Measurements from ENCODE around the gene NAB2. TPM values are rescaled to one million over a fixed set of nuclear protein-coding genes. Genes with fewer than 3 reads are reported as not detected.

Gene NAB2
- total RNA-seq, 4 donors from 2014 or later = 28.2 to 52.5 (median 36.9) TPM

- H3K4me3 ChIP-seq = no peak overlapping the region
- H3K36me3 ChIP-seq = peaks cover 76% of the 10 kb centered on the region
- H3K27me3 ChIP-seq = no peaks in the 10 kb centered on the region
- TF ChIP-seq POLR2AphosphoS5 (IDR thresholded peaks at IDR 0.05) (no peak), CTCF (IDR thresholded peaks at IDR 0.05) (no peak), POLR2A (IDR thresholded peaks at IDR 0.05) (no peak)
- 81% methylated on average over 12 of the region's 12 CpGs for WGBS
- H3K27ac ChIP-seq = no peak overlapping the region
- peak in 1 of 2 donors; percentile 54 for DNase-seq (ENCODE audit: low spot score in 2 of 2)
- no peaks in the 10 kb centered on the region for H3K9me3 ChIP-seq
- H3K4me1 ChIP-seq = peaks cover 52% of the 10 kb centered on the region
Measured at GRCh38 chr12:57099766-57100165, 10.9 kb downstream of the NAB2 start.

- TF ChIP-seq POLR2AphosphoS5 (IDR thresholded peaks at IDR 0.05) (no peak), POLR2A (IDR thresholded peaks at IDR 0.05) (no peak), EP300 (IDR thresholded peaks at IDR 0.05) (no peak), CTCF (IDR thresholded peaks at IDR 0.05) (no peak)
- peak overlapping the region; percentile 6 for H3K27ac ChIP-seq
- H3K9me3 ChIP-seq = no peaks in the 10 kb centered on the region
- no peaks in the 10 kb centered on the region for H3K27me3 ChIP-seq
- peaks cover 38% of the 10 kb centered on the region for H3K4me1 ChIP-seq
- peak in 1 of 2 donors; percentile 55 for DNase-seq (ENCODE audit: low spot score in 2 of 2)
- peaks cover 76% of the 10 kb centered on the region for H3K36me3 ChIP-seq
- H3K4me3 ChIP-seq = no peak overlapping the region
- 85% methylated on average over 14 of the region's 15 CpGs for WGBS
Measured at GRCh38 chr12:57101892-57102695, 13.2 kb downstream of the NAB2 start.

GRCh38 chr12:57103856-57104255 is 14.9 kb downstream of the NAB2 start:
- Histone ChIP-seq H3K4me1 (peaks cover 41% of the 10 kb centered on the region), H3K36me3 (peaks cover 66% of the 10 kb centered on the region), H3K9me3 (no peaks in the 10 kb centered on the region), H3K27ac (no peak overlapping the region), H3K27me3 (no peaks in the 10 kb centered on the region), H3K4me3 (no peak overlapping the region)
- DNase-seq (ENCODE audit: low spot score in 2 of 2) = no peak
- TF ChIP-seq POLR2A (IDR thresholded peaks at IDR 0.05) = no peak
- no peak for TF ChIP-seq CTCF (IDR thresholded peaks at IDR 0.05)
- TF ChIP-seq POLR2AphosphoS5 (IDR thresholded peaks at IDR 0.05) = no peak
- no peak for TF ChIP-seq EP300 (IDR thresholded peaks at IDR 0.05)
- 91% methylated on average over 7 of the region's 7 CpGs for WGBS

- H3K4me1 ChIP-seq = peaks cover 41% of the 10 kb centered on the region
- TF ChIP-seq POLR2AphosphoS5 (IDR thresholded peaks at IDR 0.05) (no peak), EP300 (IDR thresholded peaks at IDR 0.05) (no peak), CTCF (IDR thresholded peaks at IDR 0.05) (no peak), POLR2A (IDR thresholded peaks at IDR 0.05) (no peak)
- no peaks in the 10 kb centered on the region for H3K27me3 ChIP-seq
- DNase-seq (ENCODE audit: low spot score in 2 of 2) = peak in 1 of 2 donors; percentile 60
- H3K36me3 ChIP-seq = peaks cover 60% of the 10 kb centered on the region
- H3K4me3 ChIP-seq = no peak overlapping the region
- WGBS = 97% methylated on average over 10 of the region's 12 CpGs
- H3K9me3 ChIP-seq = no peaks in the 10 kb centered on the region
- H3K27ac ChIP-seq = no peak overlapping the region
Measured at GRCh38 chr12:57104292-57104910, 15.5 kb downstream of the NAB2 start.

- no peak for TF ChIP-seq POLR2A (IDR thresholded peaks at IDR 0.05)
- no peak for TF ChIP-seq EP300 (IDR thresholded peaks at IDR 0.05)
- TF ChIP-seq CTCF (IDR thresholded peaks at IDR 0.05) = no peak
- no peak for TF ChIP-seq POLR2AphosphoS5 (IDR thresholded peaks at IDR 0.05)
- peaks cover 52% of the 10 kb centered on the region for H3K36me3 ChIP-seq
- peak in 1 of 2 donors; percentile 56 for DNase-seq (ENCODE audit: low spot score in 2 of 2)
- no peaks in the 10 kb centered on the region for H3K9me3 ChIP-seq
- no peak overlapping the region for H3K4me3 ChIP-seq
- 96% methylated on average over 7 of the region's 14 CpGs for WGBS
- peaks cover 44% of the 10 kb centered on the region for H3K4me1 ChIP-seq
- no peaks in the 10 kb centered on the region for H3K27me3 ChIP-seq
- no peak overlapping the region for H3K27ac ChIP-seq
Measured at GRCh38 chr12:57105011-57105753, 16.3 kb downstream of the NAB2 start.
